GM19328 (cell line): ENCODE results near the gene C3orf62.

Experiments used
- ATAC-seq: cut with Tn5 transposase; IDR thresholded peaks from one replicate; pipeline ENCODE4 v1.9.1; 2021; ENCODE audit warnings: mild to moderate bottlenecking, moderate library complexity; ENCODE audit not compliant: unreplicated experiment

Gene C3orf62

GRCh38 chr3:49219132-49219531, 57.9 kb downstream of the C3orf62 start:
- ATAC-seq: no peak
